GM18909 (cell line): Measurements from ENCODE around the gene MPL.
A peak's percentile ranks its signal among the peaks of the same experiment; 100 is the strongest.
"Not testable (repeated sequence)": the region's sequence is repeated elsewhere in the genome, so short reads cannot be mapped to it uniquely, and the experiment has no call there.

Source experiments
- ATAC-seq: cut with Tn5 transposase; IDR thresholded peaks from one replicate; pipeline ENCODE4 v1.9.1; 2021; ENCODE audit warnings: mild to moderate bottlenecking; ENCODE audit not compliant: unreplicated experiment, poor library complexity

Gene MPL

DNA sequence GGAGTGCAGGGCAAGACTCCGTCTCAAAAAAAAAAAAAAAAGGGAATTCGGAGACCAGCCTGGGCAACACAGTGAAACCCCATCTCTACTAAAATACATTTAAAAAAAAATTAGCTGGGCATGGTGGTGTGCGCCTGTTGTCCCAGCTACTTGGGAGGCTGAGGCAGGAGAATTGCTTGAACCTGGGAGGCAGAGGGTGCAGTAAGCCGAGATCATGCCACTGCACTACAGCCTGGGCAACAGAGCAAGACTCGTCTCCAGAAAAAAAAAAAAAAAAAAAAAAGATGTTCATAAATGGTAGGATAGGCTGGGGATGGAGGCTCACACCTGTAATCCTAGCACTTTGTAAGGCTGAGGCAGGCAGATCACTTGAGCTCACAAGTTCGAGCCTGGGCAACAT, 32.2 kb downstream of the MPL start:
- not testable (repeated sequence) for ATAC-seq

DNA sequence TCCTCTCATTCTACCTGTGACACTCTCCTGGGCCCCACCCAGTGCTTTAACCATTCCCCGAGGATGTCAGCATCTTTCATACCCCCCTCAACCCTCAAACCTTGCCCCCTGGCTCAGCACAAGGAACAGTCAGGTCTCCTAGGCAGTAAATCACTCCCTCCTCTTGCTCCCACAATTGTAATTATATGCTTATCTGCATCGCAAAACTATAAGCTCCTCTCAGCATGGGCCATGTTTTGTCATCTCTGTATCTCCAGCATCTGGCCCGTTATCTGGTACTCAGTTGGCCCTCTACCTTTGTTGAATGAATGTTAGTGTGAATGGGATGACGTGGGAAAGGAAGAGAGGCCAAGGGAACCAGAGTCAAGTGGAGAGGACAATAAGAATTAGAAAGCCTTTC, 32.9 kb downstream of the MPL start:
- ATAC-seq: no peak

DNA sequence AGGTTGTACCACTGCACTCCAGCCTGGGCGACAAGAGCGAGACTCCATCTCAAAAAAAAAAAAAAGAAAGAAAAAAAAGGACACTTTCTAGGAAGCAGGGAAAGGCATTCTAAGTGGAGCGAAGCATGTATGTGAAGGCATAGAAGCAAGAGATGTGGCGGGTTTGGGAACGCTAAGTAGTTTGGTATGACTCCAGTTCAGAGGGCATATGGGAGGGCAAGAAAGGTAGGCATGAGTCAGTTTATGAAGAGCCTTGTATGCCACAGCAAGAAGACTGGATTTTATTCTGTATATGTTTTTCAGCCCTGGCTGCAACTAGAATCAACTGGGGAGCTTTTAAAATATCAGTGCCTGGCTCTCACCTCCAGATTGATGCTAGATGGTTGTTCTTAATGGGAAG, 34.6 kb downstream of the MPL start:
- ATAC-seq: no peak

DNA sequence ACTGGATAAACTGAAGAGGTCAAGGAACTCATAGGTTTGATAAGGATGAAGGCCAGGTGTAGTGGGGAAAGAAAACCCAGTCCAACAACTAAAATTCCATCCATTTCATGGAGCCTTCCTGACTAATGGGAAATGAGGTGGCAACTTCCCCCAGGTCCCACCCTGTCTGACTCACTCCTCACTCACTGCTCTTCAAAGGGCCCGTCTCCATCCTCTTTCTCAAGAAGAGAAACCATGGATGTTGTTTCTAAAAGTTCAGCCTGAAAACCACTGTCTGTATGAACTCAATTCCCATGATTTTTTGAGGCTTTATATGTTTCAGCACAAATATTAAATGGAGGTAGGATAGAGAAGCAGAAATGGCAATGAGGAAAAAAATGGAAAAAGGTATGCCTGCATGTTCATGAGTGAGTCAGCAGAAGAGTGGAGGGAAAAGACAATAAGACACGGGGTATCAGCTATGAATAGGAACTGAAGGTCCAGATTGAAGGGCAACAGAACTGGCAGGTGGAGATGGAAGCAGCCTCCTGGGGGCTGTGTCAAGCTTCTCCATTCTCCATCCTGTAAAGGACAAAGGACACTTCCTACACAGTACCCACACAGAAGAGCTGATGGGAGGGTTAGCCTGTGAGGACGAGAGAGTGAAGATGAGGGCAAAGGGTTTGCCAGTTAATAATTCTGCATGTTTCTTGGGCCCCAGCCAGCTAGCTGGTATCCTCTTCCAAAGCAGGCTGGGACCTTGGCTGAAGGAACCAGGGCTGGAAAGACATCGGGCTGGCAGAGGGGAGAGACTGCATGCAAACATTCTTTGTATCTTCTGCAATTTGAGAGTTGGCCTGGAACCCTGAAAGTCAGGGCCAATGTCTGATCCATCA, 35.7 kb downstream of the MPL start:
- no peak for ATAC-seq

DNA sequence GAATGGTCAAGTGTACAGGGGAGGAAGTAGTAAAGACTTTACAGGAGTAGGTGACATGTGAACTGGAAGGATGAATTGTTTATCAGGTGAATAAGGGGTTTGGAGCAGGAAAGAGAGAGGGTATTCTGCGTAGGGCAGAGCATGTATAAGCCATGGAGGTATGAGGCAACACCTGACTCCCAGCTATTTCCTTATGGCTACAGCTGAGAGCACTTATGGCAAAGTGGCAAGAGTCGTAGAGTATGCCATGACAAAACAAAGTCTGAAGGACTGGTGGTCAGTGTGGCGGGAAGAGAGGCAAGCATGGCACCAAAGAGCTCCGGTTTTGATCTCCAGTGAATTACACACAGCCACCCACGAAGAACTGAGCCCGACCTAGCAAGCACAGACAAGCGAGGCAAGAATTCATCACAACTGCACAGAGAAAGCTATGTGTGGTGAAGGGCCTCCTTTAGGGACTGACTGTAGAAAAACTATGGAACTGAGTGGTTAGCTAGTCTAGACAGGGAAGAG, 39.2 kb downstream of the MPL start:
- no peak for ATAC-seq

DNA sequence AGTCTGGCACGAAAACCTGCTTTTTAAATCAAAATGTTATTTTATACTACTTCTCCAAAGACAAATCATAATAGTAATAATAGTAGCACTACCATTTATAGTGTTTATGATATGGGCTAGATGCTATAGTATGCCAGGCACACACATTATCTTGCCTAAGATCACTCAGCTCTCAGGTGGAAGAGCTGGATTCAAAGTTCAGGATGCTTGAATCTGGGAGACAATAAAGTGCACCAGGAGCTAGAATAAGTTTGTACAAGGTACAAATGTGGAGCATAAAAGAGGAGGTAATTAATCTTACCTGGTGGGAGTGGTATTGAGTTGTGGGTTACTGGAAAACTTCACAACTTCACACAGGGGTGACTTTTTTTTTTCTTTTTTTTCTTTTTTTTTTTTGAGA, 40.2 kb downstream of the MPL start:
- no peak for ATAC-seq

DNA sequence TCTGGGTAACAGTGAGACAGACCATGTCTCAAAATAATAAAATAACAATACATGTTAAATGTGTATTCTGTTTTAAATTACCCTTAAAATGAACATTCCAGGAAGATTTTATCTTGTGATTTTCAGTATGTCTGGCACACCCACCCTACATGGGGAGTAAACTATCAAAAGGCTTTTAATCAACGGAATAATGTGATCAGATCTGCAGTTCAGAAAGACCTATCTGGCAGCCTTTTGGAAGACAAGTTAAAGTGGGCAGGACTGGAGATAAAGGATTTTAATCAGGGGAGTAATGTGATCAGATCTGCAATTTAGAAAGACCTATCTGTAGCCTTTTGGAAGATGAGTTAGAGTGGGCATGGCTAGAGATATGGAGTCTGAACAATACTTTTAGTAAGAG, 41.9 kb downstream of the MPL start:
- no peak for ATAC-seq

DNA sequence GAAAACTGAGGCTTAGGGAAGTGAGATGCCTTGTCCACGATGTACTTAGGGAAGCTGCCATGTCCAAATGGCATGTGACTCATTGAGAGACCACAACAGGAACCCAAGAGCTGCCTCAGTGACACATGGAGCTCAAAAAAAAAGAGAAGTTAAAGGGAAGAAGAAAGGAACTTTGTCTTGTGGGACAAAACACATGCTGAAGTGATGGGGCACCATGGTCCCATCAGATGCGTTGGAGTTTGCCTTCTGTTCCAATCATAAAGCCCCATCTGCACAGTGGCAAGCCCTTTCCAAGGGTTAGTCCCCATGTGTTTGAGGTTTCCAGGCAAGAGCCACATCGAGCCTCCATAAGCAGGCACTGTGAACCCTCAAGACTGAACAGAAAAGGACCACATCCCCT, 44.0 kb downstream of the MPL start:
- no peak for ATAC-seq

DNA sequence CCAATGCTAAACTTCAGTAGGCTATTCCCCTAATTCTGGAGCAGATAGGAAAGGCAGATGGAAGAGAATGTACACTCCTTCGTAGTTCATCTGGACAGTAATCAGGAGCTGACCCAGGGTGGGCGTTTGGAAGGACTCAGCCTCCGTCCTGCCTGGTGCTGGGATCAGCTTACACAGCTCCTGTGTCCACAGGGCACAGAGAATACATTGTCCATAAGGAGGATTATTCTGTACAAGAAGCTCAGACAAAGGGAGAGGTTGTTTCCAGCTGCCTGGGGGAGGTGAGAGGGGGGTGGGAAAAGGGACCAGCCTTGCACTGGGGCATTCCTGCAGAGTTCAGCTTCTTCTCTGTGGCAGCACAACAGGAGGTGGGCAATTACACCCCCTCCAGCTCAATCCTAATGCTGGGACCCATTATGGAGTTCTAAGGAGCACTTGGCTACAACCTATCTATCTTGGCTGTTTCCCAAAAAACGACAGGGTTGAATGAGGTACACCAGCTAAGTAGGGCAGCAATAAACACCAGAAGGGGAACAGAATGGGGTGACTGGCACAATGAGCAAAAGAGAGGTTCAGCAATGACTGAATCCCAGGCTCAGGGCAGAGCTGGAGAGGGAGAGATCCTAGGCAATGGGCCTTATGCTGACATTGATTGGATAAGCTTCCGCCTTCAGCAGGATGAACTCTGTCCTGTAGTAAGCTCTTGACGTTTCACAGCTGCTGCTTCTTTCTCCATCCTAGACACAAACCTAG, 44.6 kb downstream of the MPL start:
- ATAC-seq: no peak

DNA sequence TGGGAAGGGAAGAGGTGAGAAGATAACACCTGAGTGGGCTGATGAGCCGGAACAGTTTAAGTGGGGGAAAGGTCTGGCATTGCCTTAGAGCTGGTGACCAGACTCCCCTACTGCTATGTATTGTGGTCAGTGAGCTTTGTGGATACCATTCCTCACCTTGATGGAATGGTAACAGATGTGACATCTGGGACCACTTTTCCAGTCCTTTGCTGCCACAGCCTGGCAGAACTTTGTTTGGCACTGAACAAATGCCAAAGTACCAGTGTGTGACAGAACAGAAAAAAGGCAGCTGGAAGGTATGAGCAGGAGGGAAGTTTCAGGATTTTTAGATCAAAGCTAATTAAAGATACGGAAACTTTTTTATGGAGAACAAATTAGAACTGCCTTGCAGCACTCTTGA, 45.8 kb downstream of the MPL start:
- ATAC-seq: no peak

DNA sequence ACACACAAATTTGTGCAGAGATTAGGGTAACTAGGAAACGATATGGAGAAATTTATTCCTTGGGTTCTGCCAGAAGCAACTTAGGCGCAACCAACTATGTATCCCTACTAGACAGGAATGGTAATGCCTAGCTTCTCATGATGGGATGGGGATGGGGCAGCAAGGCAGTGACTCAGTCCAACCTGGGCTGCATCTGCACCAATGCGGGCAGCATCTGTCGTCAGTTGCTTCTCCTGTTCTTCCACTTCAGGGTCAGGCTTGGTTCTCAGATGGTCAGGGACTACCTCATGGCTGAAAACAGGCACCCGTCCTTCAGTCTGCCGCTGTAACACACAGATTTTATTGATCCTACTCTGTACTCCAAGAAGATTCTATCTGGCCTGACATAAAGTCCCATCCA, 49.1 kb downstream of the MPL start:
- ATAC-seq: no peak

DNA sequence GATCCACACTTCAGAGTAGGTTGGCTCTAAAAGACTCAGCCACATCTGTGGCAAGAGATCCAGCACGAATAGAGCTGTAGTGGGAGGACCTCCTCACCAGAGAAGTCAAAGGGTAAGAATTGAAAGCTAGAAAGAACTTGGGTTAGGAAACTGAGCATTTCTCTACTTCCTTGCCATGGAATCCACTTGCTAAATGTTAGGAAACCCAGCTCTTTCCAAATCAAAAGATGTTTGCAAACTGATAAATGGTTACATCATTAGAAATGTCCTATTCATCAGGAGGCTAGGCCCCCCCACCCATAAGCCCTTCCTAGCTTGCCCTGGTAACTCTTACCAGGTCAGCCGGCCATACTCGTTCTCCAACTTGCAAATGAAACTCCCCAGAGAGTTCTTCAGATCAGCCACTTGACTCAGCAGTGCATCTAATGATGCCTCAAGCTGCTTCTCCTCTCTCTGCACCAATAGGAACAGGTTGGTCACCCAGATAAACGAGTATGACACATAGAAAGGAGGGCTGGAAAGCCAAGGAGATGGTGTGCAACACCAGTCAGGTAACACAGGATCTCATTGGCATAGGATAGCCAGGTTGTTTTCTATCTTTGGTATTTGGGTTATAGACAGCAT, 50.5 kb downstream of the MPL start:
- no peak for ATAC-seq

DNA sequence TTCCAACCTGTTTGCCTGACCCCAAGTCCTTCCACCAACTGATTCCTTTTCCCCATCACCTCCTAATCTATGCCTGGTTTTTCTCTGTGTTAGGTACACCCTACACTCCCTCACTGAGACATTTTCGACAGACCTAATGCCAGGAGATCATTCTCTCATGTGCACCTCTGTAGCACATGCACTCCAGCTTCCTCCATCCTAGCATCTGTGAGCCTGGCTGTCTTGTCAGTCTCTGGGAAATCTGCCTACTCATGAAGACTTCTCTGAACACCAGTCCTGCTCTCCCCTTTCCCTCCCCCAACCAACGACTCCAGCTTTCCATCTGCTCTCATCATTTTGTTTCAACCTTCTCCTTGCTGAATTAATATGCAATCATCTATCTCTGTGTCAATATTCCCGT, 51.0 kb downstream of the MPL start:
- no peak for ATAC-seq

DNA sequence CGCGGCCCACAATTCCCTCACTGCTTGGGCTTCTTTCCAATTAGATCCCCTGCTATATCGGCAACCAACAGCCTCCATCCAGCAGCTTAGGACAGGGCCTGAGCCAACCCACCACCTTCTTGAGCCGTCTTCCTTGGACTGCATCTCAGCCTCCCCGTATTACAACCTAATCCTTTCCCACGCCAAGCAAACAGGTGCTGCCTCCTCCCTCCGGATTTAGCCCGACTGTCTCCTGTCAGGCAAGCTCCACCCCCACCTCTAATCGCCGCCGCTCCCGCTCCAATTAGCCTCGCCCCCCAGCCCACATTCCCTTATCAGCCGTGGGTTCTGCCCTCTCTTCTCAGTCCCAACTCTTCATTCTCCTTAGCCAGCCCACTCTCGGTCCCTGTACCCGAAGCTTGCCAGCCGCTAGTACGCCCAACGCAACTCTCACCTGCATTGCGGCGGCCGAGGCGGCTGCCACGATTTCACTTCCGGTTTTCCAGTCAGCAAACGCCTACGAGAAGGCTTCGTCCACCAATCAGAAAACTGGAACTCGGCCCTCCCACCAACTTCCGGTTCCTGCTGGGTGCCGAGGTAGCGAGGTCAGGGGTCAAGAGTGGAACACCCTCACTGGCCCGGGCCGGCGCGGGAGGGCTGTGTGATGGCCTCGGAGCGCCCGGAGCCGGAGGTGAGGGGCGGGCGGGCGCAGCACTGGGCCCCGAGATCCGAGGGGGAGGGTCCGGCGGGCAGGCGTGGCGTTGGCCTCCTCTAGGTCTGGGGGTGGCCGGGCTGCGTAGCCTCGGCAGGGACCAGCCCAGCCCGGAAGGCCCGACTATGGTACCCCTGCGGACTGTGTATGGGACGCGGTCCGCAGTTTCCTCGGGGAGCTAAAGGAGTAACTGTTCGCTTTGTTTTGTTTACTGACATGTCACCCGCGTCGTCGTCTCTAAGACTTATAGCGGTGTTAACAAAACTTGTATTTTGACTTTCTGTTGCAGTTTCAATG, 52.0 kb downstream of the MPL start, which contains the start of the genes MED8 and SZT2:
TSS of gene MED8 (minus strand) at position 475 of the 988 bp plus-strand sequence. CDS start at position 439, 36 bp downstream.
TSS of gene SZT2 (plus strand) at position 574 of the 988 bp plus-strand sequence. CDS start at position 644, 70 bp downstream.
- ATAC-seq: peak; percentile 91

DNA sequence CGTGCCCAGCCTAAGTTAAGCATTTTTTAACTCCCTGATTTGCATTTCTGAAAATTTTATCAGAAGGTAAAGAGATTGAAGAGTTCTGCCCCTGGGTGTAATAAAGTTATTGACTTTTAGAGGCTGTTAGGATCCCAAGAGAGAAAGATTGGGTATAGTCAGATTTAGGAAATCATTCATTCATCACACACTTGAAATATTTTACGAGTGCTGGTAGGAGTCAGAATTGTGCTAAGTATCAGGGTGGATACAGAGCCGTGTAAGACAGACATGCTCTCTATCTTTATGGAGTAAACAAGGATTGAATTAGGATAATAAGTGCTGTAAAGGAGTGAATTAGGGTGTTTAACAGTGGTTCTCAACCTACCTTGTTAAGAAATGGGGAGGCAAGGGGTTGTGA, 55.1 kb downstream of the MPL start:
- no peak for ATAC-seq

DNA sequence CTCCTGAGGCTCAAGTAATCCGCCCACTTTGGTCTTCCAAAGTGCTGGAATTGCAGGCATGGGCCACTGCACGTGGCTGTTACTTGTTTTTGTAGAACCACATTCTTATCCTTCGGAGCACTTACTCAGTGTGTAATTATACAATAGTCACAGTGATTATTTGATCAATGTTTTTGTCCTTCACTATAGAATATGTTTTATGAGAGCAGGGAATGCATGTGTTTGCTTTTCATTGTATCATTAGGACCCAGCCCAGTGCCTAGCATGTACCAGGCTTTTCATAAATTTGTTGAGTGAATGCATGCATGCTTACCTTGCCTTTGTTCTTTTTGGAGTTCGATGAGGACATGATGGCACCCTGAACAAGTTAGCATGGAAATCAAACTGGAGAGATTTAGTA, 57.9 kb downstream of the MPL start:
- ATAC-seq: no peak

DNA sequence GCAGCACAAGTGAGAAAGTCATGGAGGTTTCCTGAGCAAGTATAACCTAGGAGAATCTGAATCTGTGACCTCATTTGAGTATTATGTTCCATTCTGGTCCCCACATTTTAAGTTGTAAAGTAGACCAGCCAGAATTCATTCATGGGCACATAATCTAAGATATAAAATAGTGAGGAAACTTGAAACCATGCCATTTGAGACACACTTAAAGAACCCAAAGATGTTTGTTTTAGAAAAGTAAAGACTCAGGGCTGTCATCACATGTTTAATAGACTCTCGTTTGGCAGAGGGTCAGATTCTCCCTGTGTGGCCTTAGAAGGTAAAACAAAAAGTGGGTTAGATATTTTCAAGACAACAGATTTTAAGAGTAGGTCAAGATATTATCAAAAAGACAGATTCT, 58.4 kb downstream of the MPL start:
- ATAC-seq: no peak

DNA sequence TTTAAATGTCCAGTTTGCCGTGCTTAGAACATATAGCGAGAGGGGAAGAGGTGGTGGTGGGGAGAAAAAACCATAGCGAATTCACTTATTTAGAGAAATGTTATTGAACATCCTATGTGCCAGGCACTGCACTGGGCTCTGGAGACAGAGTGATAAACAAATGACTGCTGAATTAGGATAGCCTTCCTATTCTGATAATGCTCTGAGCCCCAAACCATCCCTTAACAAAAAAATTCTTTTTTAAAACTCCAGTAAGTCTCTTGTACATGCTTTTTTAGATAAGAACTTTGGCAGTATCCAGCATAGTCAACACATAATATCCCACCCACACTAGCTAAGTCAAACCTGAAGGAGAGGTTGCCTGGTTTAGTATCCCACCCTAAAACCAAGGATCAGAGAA, 60.6 kb downstream of the MPL start:
- ATAC-seq: no peak

DNA sequence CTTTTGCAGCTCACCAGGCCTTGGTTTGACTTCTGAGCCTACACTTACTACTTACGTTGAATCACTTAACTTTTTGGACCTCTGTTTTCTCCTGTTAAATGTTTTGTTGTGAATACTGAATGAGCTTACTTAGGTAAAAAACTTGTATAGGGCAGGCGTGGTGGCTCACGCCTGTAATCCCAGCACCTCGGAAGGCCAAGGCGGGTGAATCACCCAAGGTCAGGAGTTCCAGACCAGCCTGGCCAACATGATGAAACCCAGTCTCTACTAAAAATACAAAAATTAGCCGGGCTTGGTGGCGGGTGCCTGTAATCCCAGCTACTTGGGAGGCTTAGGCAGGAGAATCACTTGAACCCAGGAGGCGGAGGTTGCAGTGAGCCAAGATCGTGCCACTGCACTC, 62.8 kb downstream of the MPL start:
- not testable (repeated sequence) for ATAC-seq
